Neural cell (in vitro differentiated cells): ENCODE measurements around the gene CILP2.

Source experiments
- CTCF ChIP-seq: fragments of 450-650 bp; IDR thresholded peaks from 2 replicates; pipeline ENCODE4 v1.5.1; 2014; ENCODE audit warnings: antibody characterized with exemption, mild to moderate bottlenecking, moderate library complexity; ENCODE audit not compliant: poor library complexity, severe bottlenecking
- EZH2 ChIP-seq: fragments of 200-600, 300-800 bp; shearing (Covaris generic), sonication (generic); IDR thresholded peaks from 2 replicates; pipeline ENCODE4 v1.6.1; 2014; ENCODE audit warnings: antibody characterized with exemption, low read length, borderline replicate concordance, mild to moderate bottlenecking; ENCODE audit not compliant: insufficient read depth, poor library complexity, severe bottlenecking
- POLR2AphosphoS5 ChIP-seq: IDR thresholded peaks from 2 replicates; pipeline ENCODE4 v1.6.1; 2012
- REST ChIP-seq: IDR thresholded peaks from 2 replicates; pipeline ENCODE4 v1.6.1; 2012; ENCODE audit warnings: borderline replicate concordance
- SMC3 ChIP-seq: fragments of 450-650 bp; conservative IDR thresholded peaks from 2 replicates; pipeline ENCODE4 v1.6.1; 2014; ENCODE audit warnings: antibody characterized with exemption, mild to moderate bottlenecking, moderate library complexity; ENCODE audit not compliant: poor library complexity
- TAF1 ChIP-seq: IDR thresholded peaks from 2 replicates; pipeline ENCODE4 v1.6.1; 2012; ENCODE audit warnings: low read depth

GRCh38 chr19:19546751-19547162 is 8.7 kb downstream of the CILP2 start:
- TF ChIP-seq EZH2 (no peak), CTCF (no peak), TAF1 (no peak), POLR2AphosphoS5 (no peak), REST (no peak), SMC3 (no peak)
